Activated naive CD4-positive, alpha-beta T cell treated with anti-CD3 and anti-CD28 coated beads, Interleukin-2, amount 50 U/mL, for 72 hours (primary cell): ENCODE results near the gene PROKR2. TPM values are rescaled to one million over a fixed set of nuclear protein-coding genes. Genes with fewer than 3 reads are reported as not detected.

Experiments
- ATAC-seq, 2 donors: fragments of 150-1000 bp; cut with Tn5 transposase; 2 replicates each; pipeline ENCODE4 v1.10.0; 2021; ENCODE audit warnings: mild to moderate bottlenecking in 2 of 2, moderate library complexity in 2 of 2
- DNase-seq, 2 donors: peaks; one replicate each; pipeline ENCODE4 v3.0.0; 2021 to 2022; ENCODE audit warnings: low spot score in 2 of 2
- H3K27ac Mint-ChIP-seq, 2 donors: one replicate each; pipeline ENCODE4 v1.8.0; 2022; ENCODE audit warnings: mild to moderate bottlenecking in 2 of 2, mixed read lengths in 2 of 2
- H3K36me3 Mint-ChIP-seq, 2 donors: one replicate each; pipeline ENCODE4 v1.8.0; 2022; ENCODE audit warnings: mixed read lengths in 2 of 2
- H3K9me3 Mint-ChIP-seq, 2 donors: one replicate each; pipeline ENCODE4 v1.8.0; 2022; ENCODE audit warnings: mixed read lengths in 2 of 2
- total RNA-seq, 2 donors: library from RNA; stranded (reverse); gene quantifications; one replicate each; pipeline ENCODE4 v1.2.3, GENCODE V29; 2022

Gene PROKR2
- total RNA-seq, 2 donors from 2014 or later = not detected

GRCh38 chr20:5312518-5312917, 4.2 kb downstream of the PROKR2 start:
- H3K36me3 Mint-ChIP-seq = peaks cover 7 to 21% of the 10 kb centered on the region in 2 donors
- ATAC-seq = no peak
- no peak overlapping the region for H3K27ac Mint-ChIP-seq
- peaks cover 16 to 21% of the 10 kb centered on the region in 2 donors for H3K9me3 Mint-ChIP-seq
- no peak for DNase-seq

GRCh38 chr20:5309971-5310370, 6.8 kb downstream of the PROKR2 start:
- H3K9me3 Mint-ChIP-seq = peaks cover 24 to 27% of the 10 kb centered on the region in 2 donors
- H3K36me3 Mint-ChIP-seq = peaks cover 7 to 21% of the 10 kb centered on the region in 2 donors
- no peak overlapping the region for H3K27ac Mint-ChIP-seq
- DNase-seq = no peak
- ATAC-seq = no peak

GRCh38 chr20:5298811-5299210, 17.9 kb downstream of the PROKR2 start:
- no peak for ATAC-seq
- Mint-ChIP-seq H3K36me3 (no peaks in the 10 kb centered on the region), H3K27ac (no peak overlapping the region), H3K9me3 (no peaks in the 10 kb centered on the region)
- no peak for DNase-seq

- H3K36me3 Mint-ChIP-seq = no peaks in the 10 kb centered on the region
- H3K27ac Mint-ChIP-seq = no peak overlapping the region
- DNase-seq (no peak), ATAC-seq (no peak)
- no peaks in the 10 kb centered on the region for H3K9me3 Mint-ChIP-seq
Measured at GRCh38 chr20:5297280-5298004, 19.3 kb downstream of the PROKR2 start.

GRCh38 chr20:5290596-5290995, 26.2 kb downstream of the PROKR2 start:
- DNase-seq (no peak), ATAC-seq (no peak)
- no peak overlapping the region for H3K27ac Mint-ChIP-seq
- H3K36me3 Mint-ChIP-seq = no peaks in the 10 kb centered on the region
- peaks cover under 1 to 4% of the 10 kb centered on the region in 2 donors for H3K9me3 Mint-ChIP-seq

GRCh38 chr20:5282561-5282960, 34.2 kb downstream of the PROKR2 start:
- no peaks in the 10 kb centered on the region for H3K36me3 Mint-ChIP-seq
- no peak for DNase-seq
- no peak for ATAC-seq
- H3K9me3 Mint-ChIP-seq = peaks cover 4 to 10% of the 10 kb centered on the region in 2 donors
- peak overlapping the region in 1 of 2 donors; percentile 0 for H3K27ac Mint-ChIP-seq

- Mint-ChIP-seq H3K9me3 (peaks cover 0 to 6% of the 10 kb centered on the region in 2 donors), H3K27ac (no peak overlapping the region), H3K36me3 (no peaks in the 10 kb centered on the region)
- DNase-seq = no peak
- ATAC-seq = no peak
Measured at GRCh38 chr20:5279661-5280060, 37.1 kb downstream of the PROKR2 start.

GRCh38 chr20:5272268-5272667, 44.5 kb downstream of the PROKR2 start:
- DNase-seq (no peak), ATAC-seq (no peak)
- Mint-ChIP-seq H3K9me3 (no peaks in the 10 kb centered on the region), H3K36me3 (no peaks in the 10 kb centered on the region), H3K27ac (no peak overlapping the region)

GRCh38 chr20:5270603-5271002, 46.2 kb downstream of the PROKR2 start:
- Mint-ChIP-seq H3K27ac (no peak overlapping the region), H3K9me3 (no peaks in the 10 kb centered on the region), H3K36me3 (no peaks in the 10 kb centered on the region)
- no peak for DNase-seq
- no peak for ATAC-seq

- H3K9me3 Mint-ChIP-seq = no peaks in the 10 kb centered on the region
- no peak overlapping the region for H3K27ac Mint-ChIP-seq
- DNase-seq (no peak), ATAC-seq (no peak)
- no peaks in the 10 kb centered on the region for H3K36me3 Mint-ChIP-seq
Measured at GRCh38 chr20:5268449-5268848, 48.3 kb downstream of the PROKR2 start.

GRCh38 chr20:5267092-5267491, 49.7 kb downstream of the PROKR2 start:
- ATAC-seq = no peak
- no peak for DNase-seq
- H3K36me3 Mint-ChIP-seq = no peaks in the 10 kb centered on the region
- H3K27ac Mint-ChIP-seq = no peak overlapping the region
- H3K9me3 Mint-ChIP-seq = no peaks in the 10 kb centered on the region

Other genes starting within 250 kb of the PROKR2 start
- gene TMEM230, start 203.9 kb downstream of the PROKR2 start, total RNA-seq = 10 to 100 TPM; 60.5 to 71.5 TPM
- 100 to 1,000 TPM; 484 to 697 TPM for gene PCNA, start 197.0 kb downstream of the PROKR2 start, total RNA-seq
- gene CDS2, start 189.9 kb downstream of the PROKR2 start, total RNA-seq = 10 to 100 TPM; 40.3 to 40.8 TPM